ENCODE measurements around the gene ZNF283. TPM values are rescaled to one million over a fixed set of nuclear protein-coding genes. Genes with fewer than 3 reads are reported as not detected.

The ZNF283 gene
- total and polyA plus RNA-seq, 9 of the 15 experiments (the other 6 are each of a cell fraction or from before 2014, with no cell fraction given): 6.0 to 19.5 (median 9.8) TPM

- TF ChIP-seq OTX1 (CRISPR knock-in tag; IDR thresholded peaks at IDR 0.05): peak; percentile 34; the same call in 1 of the 2 replicates
- no peak for TF ChIP-seq CCNT2 (IDR thresholded peaks at IDR 0.05; ENCODE audit: borderline replicate concordance, extremely low read depth, insufficient read length, low read depth, low read length)
- TF ChIP-seq CHD1 (IDR thresholded peaks at IDR 0.05; ENCODE audit: low read length): no peak
- no peak for TF ChIP-seq PRMT5 (CRISPR knock-in tag; IDR thresholded peaks at IDR 0.05)
- no peak for TF ChIP-seq ZNF224 (CRISPR knock-in tag; IDR thresholded peaks at IDR 0.05)
- TF ChIP-seq ZNF280A (IDR thresholded peaks at IDR 0.05; ENCODE audit: low read depth, partially characterized antibody): peak; percentile 16
- peak; percentile 73; the same call in 1 of the 2 replicates for TF ChIP-seq HDGF (IDR thresholded peaks at IDR 0.05)
- TF ChIP-seq PHF20 (IDR thresholded peaks at IDR 0.05; ENCODE audit: partially characterized antibody): peak; percentile 12
- no peak for TF ChIP-seq MNT (conservative IDR thresholded peaks at IDR 0.05)
- TF ChIP-seq PHB (CRISPR knock-in tag; IDR thresholded peaks at IDR 0.05): no peak
- no peak for TF ChIP-seq CHD7 (IDR thresholded peaks at IDR 0.05; ENCODE audit: low read depth, low read length)
- TF ChIP-seq MLLT1 (IDR thresholded peaks at IDR 0.05): peak; percentile 68 to 86; a peak in 2 of 4 replicates
These were observed 43.5 kb upstream of the ZNF283 start (continued) for GRCh38 chr19:43783636-43784035.

Measured in K562 (cell line).